WTC11 (cell line): ENCODE results near the gene MIB2. TPM values are rescaled to one million over a fixed set of nuclear protein-coding genes. Genes with fewer than 3 reads are reported as not detected.

Source experiments
- ARID4B ChIP-seq: sonication (generic); formaldehyde crosslinking; IDR thresholded peaks from 2 replicates; pipeline ENCODE4 v1.8.0; 2023; ENCODE audit warnings: missing genetic modification reagents, mild to moderate bottlenecking, borderline replicate concordance
- ATF1 ChIP-seq: sonication (generic); formaldehyde crosslinking; IDR thresholded peaks from 2 replicates; pipeline ENCODE4 v1.8.1; 2023; ENCODE audit warnings: mild to moderate bottlenecking, moderate library complexity, missing genetic modification reagents
- ATF3 ChIP-seq: sonication (generic); formaldehyde crosslinking; conservative IDR thresholded peaks from 2 replicates; pipeline ENCODE4 v1.8.1; 2022; ENCODE audit warnings: mild to moderate bottlenecking, missing genetic modification reagents
- ATF6 ChIP-seq: sonication (generic); formaldehyde crosslinking; IDR thresholded peaks from 2 replicates; pipeline ENCODE4 v1.8.1; 2023; ENCODE audit warnings: mild to moderate bottlenecking, missing genetic modification reagents
- E2F1 ChIP-seq: sonication (generic); formaldehyde crosslinking; IDR thresholded peaks from 2 replicates; pipeline ENCODE4 v1.8.0; 2022; ENCODE audit warnings: mild to moderate bottlenecking, missing genetic modification reagents
- E2F5 ChIP-seq: sonication (generic); formaldehyde crosslinking; IDR thresholded peaks from 2 replicates; pipeline ENCODE4 v1.8.1; 2022; ENCODE audit warnings: mild to moderate bottlenecking, moderate library complexity, missing genetic modification reagents
- FOXK1 ChIP-seq: sonication (generic); formaldehyde crosslinking; IDR thresholded peaks from 2 replicates; pipeline ENCODE4 v1.8.0; 2022; ENCODE audit warnings: mild to moderate bottlenecking, moderate library complexity, missing genetic modification reagents
- FOXP1 ChIP-seq: sonication (generic); formaldehyde crosslinking; IDR thresholded peaks from 2 replicates; pipeline ENCODE4 v1.8.0; 2022; ENCODE audit warnings: missing genetic modification reagents, mild to moderate bottlenecking, moderate library complexity, borderline replicate concordance
- FOXP4 ChIP-seq: sonication (generic); formaldehyde crosslinking; IDR thresholded peaks from 2 replicates; pipeline ENCODE4 v1.8.0; 2022; ENCODE audit warnings: mild to moderate bottlenecking, missing genetic modification reagents
- IRF1 ChIP-seq: sonication (generic); formaldehyde crosslinking; IDR thresholded peaks from 2 replicates; pipeline ENCODE4 v1.8.0; 2023; ENCODE audit warnings: missing genetic modification reagents
- JUN ChIP-seq: sonication (generic); formaldehyde crosslinking; IDR thresholded peaks from 2 replicates; pipeline ENCODE4 v1.8.0; 2023; ENCODE audit warnings: mild to moderate bottlenecking, missing genetic modification reagents
- KAT7 ChIP-seq: sonication (generic); formaldehyde crosslinking; IDR thresholded peaks from 2 replicates; pipeline ENCODE4 v1.8.1; 2023; ENCODE audit warnings: missing genetic modification reagents, mild to moderate bottlenecking, borderline replicate concordance
- MYBL2 ChIP-seq: sonication (generic); formaldehyde crosslinking; IDR thresholded peaks from 2 replicates; pipeline ENCODE4 v1.8.1; 2023; ENCODE audit warnings: mild to moderate bottlenecking, moderate library complexity, missing genetic modification reagents
- RORB ChIP-seq: fragments of 250-450 bp; sonication (Bioruptor Pico); IDR thresholded peaks from 2 replicates; pipeline ENCODE4 v1.9.0; 2021; ENCODE audit warnings: mild to moderate bottlenecking
- SMAD3 ChIP-seq: sonication (generic); formaldehyde crosslinking; IDR thresholded peaks from 2 replicates; pipeline ENCODE4 v1.8.0; 2022; ENCODE audit warnings: missing genetic modification reagents, mild to moderate bottlenecking, borderline replicate concordance
- SMAD4 ChIP-seq: sonication (generic); formaldehyde crosslinking; IDR thresholded peaks from 2 replicates; pipeline ENCODE4 v1.8.0; 2022; ENCODE audit warnings: mild to moderate bottlenecking, missing genetic modification reagents
- SP1 ChIP-seq: sonication (generic); formaldehyde crosslinking; conservative IDR thresholded peaks from 2 replicates; pipeline ENCODE4 v1.8.1; 2022; ENCODE audit warnings: missing genetic modification reagents
- TCF7 ChIP-seq: sonication (generic); formaldehyde crosslinking; IDR thresholded peaks from 2 replicates; pipeline ENCODE4 v1.8.0; 2022; ENCODE audit warnings: mild to moderate bottlenecking, low read depth, missing genetic modification reagents, moderate library complexity
- TEAD1 ChIP-seq: sonication (generic); formaldehyde crosslinking; IDR thresholded peaks from 2 replicates; pipeline ENCODE4 v1.8.0; 2022; ENCODE audit warnings: mild to moderate bottlenecking, missing genetic modification reagents
- USF2 ChIP-seq: sonication (generic); formaldehyde crosslinking; IDR thresholded peaks from 2 replicates; pipeline ENCODE4 v1.8.1; 2023; ENCODE audit warnings: mild to moderate bottlenecking, missing genetic modification reagents, moderate library complexity
- ZNF121 ChIP-seq: sonication (generic); formaldehyde crosslinking; IDR thresholded peaks from 2 replicates; pipeline ENCODE4 v1.8.0; 2023; ENCODE audit warnings: missing genetic modification reagents
- ZSCAN18 ChIP-seq: fragments of 250-450 bp; sonication (Bioruptor Pico); IDR thresholded peaks from 2 replicates; pipeline ENCODE4 v2.1.2; 2022; ENCODE audit warnings: mild to moderate bottlenecking, moderate library complexity
- total RNA-seq: library from RNA; stranded (reverse); gene quantifications from 3 replicates; pipeline ENCODE4 v1.2.3, GENCODE V29; 2021

Gene MIB2
- total RNA-seq, 1 experiment from 2014 or later: 90.6 TPM

GRCh38 chr1:1630191-1630964, 15.1 kb downstream of the MIB2 start (continued):
- TF ChIP-seq ARID4B: peak; percentile 58; the same call in 1 of the 2 replicates
- peak; percentile 73; the same call in 1 of the 2 replicates for TF ChIP-seq E2F5 (CRISPR knock-in tag)
- TF ChIP-seq SP1 (CRISPR knock-in tag): peak; percentile 46
- TF ChIP-seq TEAD1: peak; percentile 75; the same call in 1 of the 2 replicates
- TF ChIP-seq TCF7 (CRISPR knock-in tag): peak; percentile 26; the same call in 1 of the 2 replicates
- peak; percentile 43 for TF ChIP-seq USF2 (CRISPR knock-in tag)
- TF ChIP-seq RORB (CRISPR knock-in tag): no peak
- 0 out of 2 replicates have a peak, but pooled peaks have one; percentile 37 for TF ChIP-seq SMAD4 (CRISPR knock-in tag)
- no peak for TF ChIP-seq ATF6
- TF ChIP-seq ZNF121: peak; percentile 84
- TF ChIP-seq MYBL2 (CRISPR knock-in tag): peak; percentile 90
- TF ChIP-seq SMAD3 (CRISPR knock-in tag): peak; percentile 97
- 0 out of 2 replicates have a peak, but pooled peaks have one; percentile 55 for TF ChIP-seq ATF3 (CRISPR knock-in tag)
- TF ChIP-seq JUN: peak; percentile 91
- peak; percentile 67; the same call in 1 of the 2 replicates for TF ChIP-seq FOXP1 (CRISPR knock-in tag)
- no peak for TF ChIP-seq IRF1 (CRISPR knock-in tag)
- no peak for TF ChIP-seq KAT7 (CRISPR knock-in tag)
- no peak for TF ChIP-seq ZSCAN18 (CRISPR knock-in tag)
- peak; percentile 52; the same call in 1 of the 2 replicates for TF ChIP-seq ATF1
- peak; percentile 88; the same call in 1 of the 2 replicates for TF ChIP-seq FOXK1
- peak; percentile 98 for TF ChIP-seq FOXP4 (CRISPR knock-in tag)
- peak; percentile 86 for TF ChIP-seq E2F1
